GM23338 (cell line): ENCODE results near the gene RSPH6A.

Source experiments
- CREB1 ChIP-seq: fragments of 250-450 bp; sonication (Bioruptor Pico); IDR thresholded peaks from 2 replicates; pipeline ENCODE4 v1.5.0; 2020; ENCODE audit warnings: low read depth, mild to moderate bottlenecking, moderate library complexity
- CTCF ChIP-seq, 2 experiments: fragments of 200-600 bp in 1 of 2; sonication (generic) in 1 of 2; conservative IDR thresholded peaks; 2 replicates each; pipeline versions ENCODE4 v1.5.1 to v1.6.1; 2016 to 2017; ENCODE audit warnings: antibody characterized with exemption in 2 of 2, low read depth in 2 of 2, mild to moderate bottlenecking in 2 of 2, moderate library complexity in 1 of 2
- POLR2AphosphoS5 ChIP-seq: IDR thresholded peaks from 2 replicates; pipeline ENCODE4 v1.6.1; 2016; ENCODE audit warnings: antibody characterized with exemption, low read depth

GRCh38 chr19:45766869-45767346, 48.2 kb downstream of the RSPH6A start:
- TF ChIP-seq CTCF (conservative IDR thresholded peaks at IDR 0.05; ENCODE audit: low read depth in 2 of 2) (no peak), CREB1 (CRISPR knock-in tag) (no peak), POLR2AphosphoS5 (no peak)
